Measurements from ENCODE around the gene RIPOR3.

- peak; percentile 81 to 90 for TF ChIP-seq POLR2A (IDR thresholded peaks at IDR 0.05)
- TF ChIP-seq CTCF (IDR thresholded peaks at IDR 0.05), result peak in 1 of 6 experiments; percentile 12
Observed at GRCh38 chr20:50731055-50731929, 40.0 kb upstream of the RIPOR3 start, which contains the start of gene PARD6B.
